CD4-positive, alpha-beta T cell treated with Interleukin-6 at 100 ng/mL for 8 hours (primary cell): Measurements from ENCODE around the gene KLHL29.

Experiments
- DNase-seq: peaks from one replicate; pipeline ENCODE4 v3.0.0-alpha.2; 2020; ENCODE audit warnings: mixed read lengths, low spot score

Gene KLHL29

DNA sequence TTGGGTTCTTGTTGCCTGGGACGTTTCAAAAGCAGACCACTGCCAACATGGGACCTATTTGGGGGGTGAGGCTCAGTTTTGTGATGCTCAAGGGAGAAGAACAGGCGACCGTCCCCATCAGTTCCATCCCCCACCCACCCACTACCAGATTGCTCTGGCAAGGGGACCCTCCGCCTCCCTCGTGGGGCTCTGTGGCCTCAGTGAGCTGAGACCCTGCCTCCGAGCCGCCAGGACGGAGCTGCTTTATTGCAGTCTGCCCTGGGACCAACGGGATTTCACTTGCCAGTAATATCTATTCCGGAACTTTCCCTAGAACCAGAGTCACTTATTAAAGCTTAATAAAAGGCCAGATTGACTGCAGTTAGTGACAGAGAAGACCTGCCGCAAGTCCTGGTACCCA, 146.3 kb downstream of the KLHL29 start:
- DNase-seq = no peak

DNA sequence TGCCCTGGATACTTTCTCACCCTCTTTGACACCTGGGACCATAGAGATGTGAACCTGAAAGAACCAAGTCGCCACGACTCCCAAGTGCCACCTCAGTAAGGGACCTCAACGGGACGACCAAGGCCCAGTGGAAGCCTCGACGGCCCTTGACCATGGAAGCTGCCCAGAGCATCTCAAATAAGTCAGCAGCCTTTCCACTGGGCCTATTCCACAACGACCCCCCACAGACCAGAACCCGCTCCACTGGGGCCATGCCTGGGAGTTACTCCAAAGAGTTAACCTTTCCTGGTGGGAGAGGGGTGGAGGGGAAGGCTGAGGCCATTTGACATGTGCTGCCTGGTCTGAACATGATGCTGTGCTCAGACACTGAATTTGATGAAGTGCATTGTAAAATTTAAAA, 146.9 kb downstream of the KLHL29 start:
- DNase-seq = no peak

DNA sequence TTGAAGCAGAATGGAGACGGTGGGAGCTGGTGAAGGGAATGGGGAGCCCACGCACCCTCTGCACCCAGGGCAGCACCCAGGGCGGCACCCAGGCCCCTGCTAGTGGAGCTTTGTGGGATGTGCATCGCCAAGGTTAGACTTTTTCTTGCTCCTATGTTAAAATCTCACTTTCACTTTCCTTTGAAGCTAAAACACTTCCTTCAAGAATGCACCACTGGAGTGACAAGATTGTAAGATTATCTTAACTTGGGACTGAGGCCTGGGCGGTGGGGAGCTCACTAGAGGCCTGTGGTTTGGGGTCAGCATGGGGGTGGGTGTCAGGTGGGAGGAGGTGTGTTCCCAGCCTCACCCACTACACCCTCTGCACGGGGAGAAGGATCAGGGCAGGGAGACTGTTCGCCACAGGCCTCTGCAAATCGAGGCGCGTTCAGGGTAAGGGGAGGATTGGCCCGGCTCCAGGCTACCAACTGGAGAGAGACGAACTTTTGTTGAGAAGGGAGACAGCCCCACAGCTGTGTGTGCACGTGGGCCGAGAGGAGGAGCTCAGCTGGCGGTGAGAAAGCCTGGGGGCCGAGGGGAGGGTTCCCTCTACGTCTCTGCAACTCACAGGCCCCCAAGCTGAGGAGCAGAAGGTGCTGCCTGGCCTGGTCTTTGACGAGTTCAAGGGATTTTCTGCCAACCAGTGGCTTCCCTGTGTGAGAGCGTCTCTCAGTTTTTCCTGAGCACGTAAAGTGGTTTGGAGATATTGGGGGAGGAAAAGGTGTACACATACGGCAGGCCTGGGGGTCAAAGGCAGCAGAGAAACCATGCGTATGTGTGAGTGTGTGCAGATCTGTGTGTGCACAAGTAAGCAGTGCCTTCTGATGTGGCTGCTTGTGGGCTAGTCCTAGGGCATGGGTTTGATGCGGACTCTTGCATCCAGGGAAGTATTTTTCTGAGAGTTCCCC, 147.7 kb downstream of the KLHL29 start:
- peak; percentile 35 for DNase-seq

DNA sequence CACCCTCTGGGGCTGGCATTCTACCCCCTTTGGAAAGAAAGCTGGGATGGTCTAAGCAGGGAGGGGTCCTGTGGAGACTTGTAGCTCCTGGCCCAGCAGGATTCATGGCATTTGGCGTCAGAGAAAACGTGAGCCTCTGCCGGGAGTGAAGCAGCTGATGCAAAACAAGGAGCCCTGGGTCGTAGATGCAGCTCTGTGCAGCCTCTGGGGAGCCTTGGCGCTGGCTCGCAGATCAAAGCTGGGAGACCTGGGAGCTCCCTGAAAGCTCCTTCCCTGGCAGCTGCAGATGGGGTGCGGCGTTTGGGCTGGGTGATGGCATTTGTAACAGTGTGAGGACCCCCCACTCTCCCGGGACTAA, 148.3 kb downstream of the KLHL29 start:
- no peak for DNase-seq

DNA sequence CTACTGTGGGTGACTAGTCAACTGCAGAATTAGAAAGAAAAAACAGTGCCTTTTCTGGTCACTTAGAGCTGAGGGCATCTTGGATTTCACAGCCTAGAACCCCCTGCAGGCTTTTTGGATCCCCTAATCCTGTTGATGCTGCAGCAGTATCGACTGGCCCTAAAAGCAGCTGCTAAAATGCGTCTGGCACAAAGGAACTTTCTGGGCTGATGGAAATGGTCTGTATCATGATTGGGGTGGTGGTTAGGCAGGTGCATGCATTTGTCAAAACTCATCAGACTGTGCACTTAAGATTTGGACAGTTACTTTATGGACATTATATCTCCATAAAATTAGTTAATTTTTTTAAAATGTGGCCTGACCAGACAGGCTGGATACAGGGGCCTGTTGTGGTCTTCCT, 149.8 kb downstream of the KLHL29 start:
- DNase-seq = no peak

DNA sequence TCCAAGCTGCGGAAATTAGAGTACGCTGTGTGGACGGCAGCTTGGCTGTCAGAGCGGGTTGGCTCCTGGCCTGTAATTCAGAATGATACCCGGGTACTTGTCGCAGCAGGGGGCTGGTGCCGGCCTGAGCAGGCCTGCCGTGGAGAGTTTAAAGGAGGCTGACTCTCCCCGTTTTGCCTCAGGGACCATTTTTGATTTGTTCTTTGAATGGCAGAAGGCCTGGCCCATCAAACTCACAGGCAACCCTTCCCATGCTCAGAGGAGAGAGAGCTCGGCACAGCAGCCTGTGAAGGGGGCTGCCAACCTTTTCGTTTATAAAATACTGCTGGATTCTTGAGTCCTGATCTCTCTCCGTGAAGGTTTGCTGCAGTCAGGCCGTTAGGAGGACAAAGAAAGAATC, 151.3 kb downstream of the KLHL29 start:
- no peak for DNase-seq

DNA sequence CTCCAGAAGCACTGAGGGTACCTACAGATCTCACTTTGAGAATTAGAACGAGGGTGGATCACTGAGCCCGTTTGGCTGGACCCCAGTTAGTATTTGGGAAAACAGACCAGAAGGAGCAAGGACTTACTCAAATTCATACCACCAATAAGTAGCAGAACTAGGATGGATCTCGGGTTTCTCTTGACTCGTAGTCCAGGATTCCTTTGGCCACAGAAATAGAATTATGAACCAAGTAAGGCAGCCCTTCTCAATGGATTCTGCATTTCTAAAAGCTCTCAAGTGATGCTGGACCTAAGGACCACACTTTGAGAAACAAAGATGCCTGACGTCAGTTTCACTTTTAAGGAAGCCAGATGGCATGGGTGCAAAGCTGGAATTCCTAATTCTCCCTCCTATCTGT, 153.0 kb downstream of the KLHL29 start:
- DNase-seq = no peak

DNA sequence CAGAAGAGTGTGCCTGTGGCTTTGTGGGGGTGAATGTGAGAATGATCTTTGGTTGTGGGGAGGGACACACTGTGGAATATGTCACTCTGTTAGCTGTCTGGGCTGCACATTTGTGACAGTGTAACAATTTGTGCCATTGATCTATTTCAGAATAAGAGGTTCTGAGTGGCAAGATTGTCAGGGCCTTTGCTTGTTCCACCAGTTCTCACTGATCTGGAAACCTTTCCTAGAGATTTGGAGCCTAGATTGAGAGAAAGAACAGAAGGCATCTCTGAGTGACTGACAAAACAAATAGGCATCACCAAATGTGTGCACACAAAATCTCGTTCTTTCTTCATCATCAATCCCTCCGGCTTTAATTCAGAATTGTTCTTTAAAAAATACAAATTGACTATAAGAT, 153.6 kb downstream of the KLHL29 start:
- DNase-seq = no peak

DNA sequence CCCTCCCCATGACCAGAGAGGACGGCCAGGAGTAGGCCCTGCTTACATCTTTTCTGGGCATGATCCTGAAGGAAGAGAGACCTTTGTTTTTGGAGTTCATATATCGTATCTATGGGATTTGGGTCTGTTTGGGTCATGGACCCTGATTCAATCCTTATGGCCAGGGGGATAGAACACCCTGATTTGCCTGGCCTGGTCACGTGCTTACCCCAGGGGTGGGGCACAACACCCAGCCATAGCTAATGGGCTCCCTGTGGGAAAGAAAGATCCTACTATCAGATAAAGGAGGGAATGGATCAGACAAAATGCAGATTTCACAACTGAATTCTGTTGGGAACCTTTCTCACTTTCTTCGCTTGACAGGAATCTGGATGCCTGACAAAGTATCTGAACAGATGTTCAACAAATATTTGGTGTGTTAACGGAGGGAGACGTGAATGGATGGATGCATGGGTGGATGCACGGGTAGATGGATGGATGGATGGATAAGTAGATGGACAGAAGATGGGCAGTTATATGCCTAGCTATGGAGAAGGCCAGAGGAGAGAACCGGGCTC, 155.9 kb downstream of the KLHL29 start:
- DNase-seq = no peak

DNA sequence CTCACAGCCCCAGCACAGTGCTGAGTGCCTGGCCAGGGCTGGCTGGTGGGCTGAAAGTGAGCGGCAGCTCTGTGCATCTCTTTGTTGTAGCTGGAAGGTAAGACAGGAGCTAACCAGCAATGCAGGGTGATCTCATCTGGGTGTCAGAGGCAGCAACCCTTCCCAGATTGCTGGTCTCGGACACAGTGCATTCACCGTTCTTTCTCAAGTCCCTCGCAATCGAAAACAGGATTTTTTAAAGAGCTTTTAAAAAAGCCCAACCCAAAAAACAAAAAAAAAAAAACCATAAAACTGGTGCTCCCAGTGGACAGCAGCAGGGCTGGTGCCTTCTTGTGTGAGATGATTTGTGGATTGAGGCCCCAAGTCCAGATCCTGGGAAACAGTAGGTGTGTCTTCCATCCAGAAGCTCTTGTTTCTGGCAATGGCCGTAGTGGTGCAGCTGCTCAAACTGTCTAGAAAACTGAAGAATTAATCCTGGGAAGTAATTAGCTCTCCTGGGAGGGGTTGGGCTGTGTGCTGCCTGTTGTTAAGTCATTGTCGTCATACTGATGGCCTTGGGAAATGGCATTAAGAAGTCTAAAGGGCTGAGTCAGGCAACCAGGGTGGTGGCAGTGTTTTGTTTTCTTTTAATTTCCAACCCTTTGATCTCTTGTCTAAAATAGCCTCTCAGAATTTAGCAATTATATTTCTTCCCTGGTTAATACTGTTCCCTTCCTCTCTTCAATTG, 156.7 kb downstream of the KLHL29 start:
- no peak for DNase-seq

DNA sequence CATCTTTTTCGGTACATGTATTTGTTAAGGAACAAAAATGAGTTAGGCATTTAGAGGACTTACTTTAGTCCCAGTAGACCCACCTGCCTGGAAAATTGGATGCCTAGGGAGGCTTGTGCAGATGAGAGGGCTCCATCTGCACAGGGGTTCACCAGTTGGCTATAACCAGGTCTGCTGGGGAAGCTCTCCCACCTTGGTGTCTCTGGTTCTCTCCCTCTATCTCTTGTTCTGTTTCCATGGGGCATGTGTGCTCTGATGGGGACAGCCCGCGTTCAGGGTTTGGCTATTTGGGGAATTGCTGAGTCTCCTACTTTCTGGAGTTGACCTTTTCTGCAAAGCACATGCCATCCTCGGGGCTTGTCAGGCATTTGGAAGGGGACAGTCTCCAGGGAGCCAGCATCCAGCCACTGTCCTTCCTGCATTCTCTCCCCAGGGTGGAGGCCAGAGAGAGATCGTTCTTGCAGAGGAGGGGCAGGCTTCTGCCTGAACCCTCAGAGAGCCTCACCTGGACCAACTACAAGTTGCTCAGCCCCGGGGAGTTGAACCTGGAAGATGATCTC, 157.3 kb downstream of the KLHL29 start:
- no peak for DNase-seq

DNA sequence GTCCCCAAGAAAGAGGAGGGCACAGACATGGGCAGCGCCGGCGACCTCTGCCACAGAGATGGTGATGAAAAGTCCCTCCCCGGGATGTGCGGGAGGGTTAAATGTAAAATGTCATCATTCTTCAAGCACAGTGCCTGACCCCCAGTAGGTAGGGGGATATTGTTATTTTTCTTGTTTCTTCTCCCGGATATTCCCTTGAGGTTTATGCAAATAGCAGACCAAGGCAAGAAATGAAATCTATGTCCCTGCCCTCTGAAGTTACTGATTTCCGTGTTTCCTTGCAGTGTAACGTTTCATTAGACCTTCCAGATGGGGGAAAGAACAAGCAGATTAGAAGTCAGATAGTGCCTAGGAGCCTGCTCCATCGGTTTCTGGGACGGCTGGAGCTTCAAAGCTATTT, 158.3 kb downstream of the KLHL29 start:
- no peak for DNase-seq

DNA sequence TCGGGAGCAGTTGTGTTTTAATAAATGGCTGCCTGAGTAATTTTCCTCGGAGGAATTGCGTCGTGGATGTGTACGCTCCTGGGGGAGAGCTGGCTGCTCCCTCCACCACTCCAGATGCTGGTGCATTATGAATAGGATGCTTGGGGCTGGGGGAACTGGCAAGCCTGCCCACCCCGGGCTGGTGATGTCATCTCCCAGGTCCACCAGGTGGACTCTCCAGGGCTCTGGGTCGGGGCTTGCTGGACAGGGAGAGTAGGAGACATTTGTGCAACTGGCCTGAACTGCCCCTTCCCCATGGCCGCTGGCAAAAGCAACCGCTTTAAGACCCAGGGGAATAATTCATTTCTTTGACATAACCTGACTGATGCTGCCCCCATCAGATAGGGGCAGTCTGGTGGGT, 158.7 kb downstream of the KLHL29 start:
- no peak for DNase-seq

DNA sequence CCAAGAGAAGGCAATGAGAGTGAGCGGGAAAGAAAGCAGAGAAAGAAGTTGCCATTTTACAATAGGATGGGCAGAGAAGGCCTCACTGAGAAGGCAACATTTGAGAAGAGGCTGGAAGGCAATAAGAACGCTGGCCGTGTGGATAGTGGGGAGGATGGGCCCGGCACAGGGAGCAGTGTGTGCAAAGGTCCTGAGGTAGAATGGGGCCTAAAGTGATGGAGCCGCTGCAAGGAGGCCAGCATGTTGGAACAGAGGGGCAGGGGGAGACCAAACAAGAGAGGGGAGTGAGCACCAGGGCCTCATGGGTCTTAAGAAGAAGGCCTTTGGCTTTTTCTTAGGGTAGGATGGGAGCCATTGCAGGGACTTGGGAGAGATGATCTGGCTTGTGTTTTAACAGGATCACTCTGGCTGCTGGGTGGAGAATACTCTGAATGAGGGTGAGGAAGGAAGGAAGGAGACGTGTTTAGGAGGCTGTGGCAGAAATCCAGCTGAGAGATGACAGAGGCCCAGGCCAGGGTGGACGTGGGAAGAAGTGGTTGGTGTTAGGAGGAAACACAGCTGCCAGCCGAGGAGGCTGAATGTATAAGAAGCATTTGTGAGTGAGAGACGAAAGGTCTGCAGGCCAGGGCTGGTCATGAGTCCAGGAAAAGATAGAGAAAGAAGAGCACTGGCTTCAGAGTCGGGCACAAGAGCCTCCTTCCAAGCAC, 159.8 kb downstream of the KLHL29 start:
- no peak for DNase-seq

DNA sequence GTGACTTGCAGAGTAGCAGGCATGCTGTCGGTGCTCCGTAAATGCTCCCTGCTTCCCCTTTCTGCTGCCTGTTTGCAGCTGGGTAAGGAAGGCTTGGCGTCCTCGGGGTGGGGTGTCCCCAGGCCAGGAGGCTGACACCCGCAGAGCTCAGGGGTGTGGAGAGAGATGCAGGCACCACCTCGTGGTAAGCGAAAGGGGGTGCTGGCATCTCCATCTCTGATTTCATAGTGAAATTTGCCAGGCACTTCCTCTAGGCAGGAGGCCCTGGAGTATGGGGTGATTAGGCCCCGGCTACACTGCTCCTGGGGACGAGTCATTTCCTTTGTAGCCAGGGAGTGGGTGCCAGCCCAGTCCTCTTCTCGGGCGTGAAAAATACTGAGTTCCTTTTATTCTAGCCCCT, 160.4 kb downstream of the KLHL29 start:
- no peak for DNase-seq

DNA sequence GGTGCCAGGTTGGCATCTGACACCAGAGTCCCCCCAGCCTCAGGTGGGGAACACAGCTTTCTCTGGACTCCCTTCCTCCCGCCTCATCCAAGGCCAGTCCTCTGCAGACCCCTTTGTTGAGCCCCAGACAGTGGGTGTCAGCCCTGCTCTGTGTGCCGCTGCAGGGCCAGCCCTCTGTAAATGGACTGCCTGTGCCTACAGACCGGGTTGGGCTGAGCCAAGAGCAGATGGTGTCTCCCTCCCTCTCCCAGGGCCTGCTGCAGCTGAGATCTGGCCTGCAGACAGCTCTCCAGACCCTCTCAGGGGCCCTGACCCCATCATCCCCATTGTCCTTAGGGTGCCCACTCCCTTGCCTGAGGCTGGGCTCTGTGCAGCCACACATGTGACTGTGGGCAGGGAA, 160.8 kb downstream of the KLHL29 start:
- DNase-seq = no peak

DNA sequence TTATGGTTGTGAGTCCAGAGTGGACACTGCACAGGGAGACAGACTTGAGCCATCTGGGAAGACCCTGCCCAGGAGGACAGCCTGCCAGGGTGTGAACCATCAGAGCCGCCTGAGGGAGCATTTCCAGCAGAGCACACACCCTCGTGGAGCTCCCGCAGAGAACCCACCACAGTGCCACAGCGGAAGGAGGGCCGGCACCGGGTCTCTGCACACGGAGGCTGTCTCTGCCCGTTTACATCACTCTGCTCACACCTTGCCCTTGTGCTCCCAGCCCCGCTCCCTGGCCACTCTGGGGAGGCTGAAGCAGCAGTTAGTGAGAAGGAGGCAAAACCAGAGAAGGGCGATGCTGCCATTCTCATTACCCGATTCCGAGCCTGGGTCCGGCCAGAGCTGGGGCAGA, 161.9 kb downstream of the KLHL29 start:
- no peak for DNase-seq

DNA sequence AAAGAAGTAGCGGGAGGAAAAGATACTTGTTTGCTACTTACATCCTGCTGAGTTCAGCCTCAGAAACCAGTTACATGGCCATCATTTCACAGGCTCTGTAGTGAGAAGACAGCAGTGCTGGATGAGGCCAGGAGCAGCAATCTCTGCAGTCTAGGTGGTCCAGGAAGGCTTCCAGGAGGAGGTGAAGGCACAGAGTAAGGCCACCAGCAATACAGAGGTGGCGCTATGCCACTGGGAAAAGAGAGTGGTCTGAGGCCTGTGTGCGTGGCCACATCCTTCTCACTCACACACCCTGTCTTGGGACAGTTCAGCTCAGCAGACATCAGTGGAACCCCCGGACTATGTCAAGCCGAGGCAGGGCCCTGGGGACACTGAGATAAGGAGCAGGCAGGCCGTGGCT, 162.7 kb downstream of the KLHL29 start:
- no peak for DNase-seq

DNA sequence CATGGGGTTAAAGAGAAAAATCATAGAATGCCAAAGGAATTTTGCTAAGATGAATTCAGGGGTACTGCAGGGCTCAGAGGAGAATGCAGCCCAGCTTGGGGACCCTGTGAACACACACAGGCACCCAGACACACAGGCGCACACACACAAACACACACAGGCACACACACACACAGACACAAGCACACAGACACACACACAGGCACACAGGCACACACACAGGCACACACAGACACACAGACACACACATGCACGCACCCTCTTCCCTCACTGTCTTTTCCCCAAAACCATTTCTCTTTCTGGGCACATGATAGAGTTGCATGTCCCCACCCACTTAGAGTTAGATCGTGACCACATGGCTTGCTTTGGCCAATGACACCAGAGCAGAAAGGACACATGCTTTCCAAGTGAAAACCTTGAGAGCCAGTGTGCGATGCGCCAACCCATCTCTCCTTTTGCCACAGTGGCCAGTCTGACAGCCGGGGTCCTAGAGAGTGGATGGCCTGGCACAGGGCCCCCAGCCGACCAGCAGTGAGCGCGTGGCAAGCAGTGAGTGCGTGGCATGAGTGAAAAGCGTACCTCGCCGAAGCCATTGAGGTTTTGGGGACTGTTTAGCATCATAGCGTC, 163.3 kb downstream of the KLHL29 start:
- DNase-seq = no peak

DNA sequence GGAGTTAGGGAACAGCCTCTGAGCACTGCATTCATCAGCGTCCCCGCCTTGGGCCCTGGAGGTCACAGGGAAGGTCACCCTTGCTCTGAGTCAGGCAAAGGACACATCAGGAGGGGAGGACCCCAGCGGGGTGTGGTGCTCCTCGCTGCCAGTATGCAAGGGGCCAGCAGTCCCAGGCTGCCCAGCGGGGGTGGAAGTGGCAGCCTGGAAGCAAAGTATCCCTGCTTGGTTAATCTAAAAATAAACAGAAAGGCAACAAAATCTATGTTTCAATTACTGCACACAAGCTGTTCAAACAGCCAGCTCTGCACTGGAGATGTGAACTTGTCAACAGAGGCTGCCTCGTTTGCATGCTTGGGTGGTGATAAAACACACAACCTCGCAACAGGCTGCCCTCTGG, 164.1 kb downstream of the KLHL29 start:
- no peak for DNase-seq

DNA sequence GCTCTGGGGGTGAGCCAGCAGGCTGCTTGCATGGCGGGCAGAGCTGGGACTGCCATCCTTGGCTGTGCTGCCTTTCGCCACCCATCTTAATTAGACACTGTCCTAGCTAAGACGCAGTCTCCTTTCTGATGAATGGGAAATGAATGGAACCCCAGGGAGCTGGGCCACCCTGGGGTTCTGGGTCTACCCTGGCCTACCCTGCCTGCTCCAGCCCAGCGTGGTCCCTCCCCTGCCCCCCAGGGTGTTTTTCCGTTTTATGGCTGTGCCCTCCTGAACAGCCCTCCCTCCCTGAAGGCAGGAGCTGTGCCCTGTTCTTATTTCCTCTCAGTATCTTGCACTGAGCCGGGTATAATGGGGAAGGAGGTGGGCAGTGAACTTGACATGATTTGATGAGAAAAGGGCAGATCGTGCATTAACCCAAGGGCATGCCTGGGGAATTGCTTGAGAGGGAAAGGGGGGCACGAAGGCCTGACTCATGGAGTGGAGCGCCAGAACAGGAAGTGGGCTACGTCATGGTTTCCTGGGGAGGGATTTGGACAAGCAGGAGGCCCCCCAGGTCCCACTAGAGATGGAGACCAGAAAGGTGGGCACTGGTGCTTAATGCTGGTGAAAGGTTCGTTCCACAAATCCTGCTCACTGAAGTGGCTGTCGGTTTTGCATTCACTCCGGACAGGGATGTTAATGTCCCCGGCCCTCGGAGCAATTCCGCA, 165.0 kb downstream of the KLHL29 start:
- no peak for DNase-seq
